GM18909 (cell line): ENCODE data around the gene PIP5K1C.

Experiments
- ATAC-seq: cut with Tn5 transposase; IDR thresholded peaks from one replicate; pipeline ENCODE4 v1.9.1; 2021; ENCODE audit warnings: mild to moderate bottlenecking; ENCODE audit not compliant: unreplicated experiment, poor library complexity

The PIP5K1C gene

GRCh38 chr19:3695986-3696659, 4.1 kb downstream of the PIP5K1C start:
- no peak for ATAC-seq

- no peak for ATAC-seq
Measured at GRCh38 chr19:3695124-3695733, 5.0 kb downstream of the PIP5K1C start.

- no peak for ATAC-seq
Measured at GRCh38 chr19:3694361-3695123, 5.7 kb downstream of the PIP5K1C start.

DNA sequence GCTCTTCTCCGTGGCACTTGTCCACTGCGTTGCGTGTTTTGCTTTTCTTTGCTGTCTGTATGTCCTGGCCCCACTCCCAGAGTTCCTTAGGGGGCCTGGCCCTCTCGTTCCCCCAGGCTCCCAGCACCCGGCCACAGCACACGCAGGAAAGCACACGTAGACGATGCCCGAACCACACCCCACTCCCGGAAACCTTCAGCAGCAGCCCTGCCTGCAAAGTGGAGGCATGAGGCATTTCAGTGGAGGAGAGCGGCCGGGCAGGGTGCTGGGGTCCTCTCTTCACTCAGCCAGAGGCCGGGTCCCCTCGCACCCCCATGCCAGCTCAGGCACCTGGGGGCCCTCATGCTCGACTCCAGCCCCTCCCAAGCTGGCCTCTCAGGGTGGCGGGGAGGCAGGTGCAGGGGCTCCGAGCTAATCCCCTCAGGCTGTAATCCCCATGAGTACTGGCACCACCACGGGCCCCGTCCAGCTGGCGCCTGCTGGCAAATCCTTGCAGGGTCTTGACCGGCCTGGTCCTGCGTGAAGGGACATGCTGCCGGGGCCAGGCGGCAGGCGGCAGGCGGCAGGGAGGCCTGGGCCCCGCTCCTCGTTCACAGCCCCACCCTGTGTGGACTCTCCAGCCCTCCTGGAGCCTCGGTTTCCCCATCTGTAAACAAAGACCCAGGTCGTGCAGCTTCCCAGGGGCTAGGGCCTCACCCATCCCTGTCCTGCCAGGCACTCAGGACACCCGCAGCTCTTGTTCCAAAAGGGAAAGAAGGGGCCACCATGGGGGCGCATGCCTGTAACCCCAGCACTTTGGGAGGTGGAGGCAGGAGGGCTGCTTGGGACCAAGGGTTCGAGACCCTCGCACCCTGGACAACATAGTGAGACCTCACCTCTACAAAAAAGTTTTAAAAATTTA, 7.0 kb downstream of the PIP5K1C start:
- no peak for ATAC-seq

GRCh38 chr19:3692141-3693024, 7.9 kb downstream of the PIP5K1C start:
- ATAC-seq = no peak

DNA sequence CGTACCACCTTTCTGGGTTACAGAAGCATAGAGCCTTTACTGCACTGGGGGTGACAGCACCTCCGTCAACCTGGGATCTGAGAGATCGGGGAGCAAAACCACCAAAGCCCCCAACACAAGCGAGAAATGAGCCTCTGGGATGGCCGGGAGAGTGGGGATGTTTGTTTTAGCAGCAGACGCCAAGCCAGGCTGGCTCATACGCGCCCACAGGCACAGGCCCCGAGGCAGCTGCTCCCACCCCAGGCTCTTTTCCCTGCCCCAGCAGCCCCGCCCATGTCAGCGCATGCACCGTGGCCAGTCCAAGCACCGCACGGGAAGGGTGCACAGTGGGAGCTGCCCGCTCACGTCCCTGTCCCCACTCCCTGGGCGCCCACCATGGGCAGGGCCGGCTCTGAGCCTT, 8.5 kb downstream of the PIP5K1C start:
- no peak for ATAC-seq

GRCh38 chr19:3691372-3691716, 8.9 kb downstream of the PIP5K1C start:
- no peak for ATAC-seq

GRCh38 chr19:3690551-3691371, 9.5 kb downstream of the PIP5K1C start:
- no peak for ATAC-seq

- ATAC-seq = no peak
Measured at GRCh38 chr19:3687774-3688706, 12.2 kb downstream of the PIP5K1C start.

GRCh38 chr19:3687393-3687773, 12.9 kb downstream of the PIP5K1C start:
- ATAC-seq = no peak

DNA sequence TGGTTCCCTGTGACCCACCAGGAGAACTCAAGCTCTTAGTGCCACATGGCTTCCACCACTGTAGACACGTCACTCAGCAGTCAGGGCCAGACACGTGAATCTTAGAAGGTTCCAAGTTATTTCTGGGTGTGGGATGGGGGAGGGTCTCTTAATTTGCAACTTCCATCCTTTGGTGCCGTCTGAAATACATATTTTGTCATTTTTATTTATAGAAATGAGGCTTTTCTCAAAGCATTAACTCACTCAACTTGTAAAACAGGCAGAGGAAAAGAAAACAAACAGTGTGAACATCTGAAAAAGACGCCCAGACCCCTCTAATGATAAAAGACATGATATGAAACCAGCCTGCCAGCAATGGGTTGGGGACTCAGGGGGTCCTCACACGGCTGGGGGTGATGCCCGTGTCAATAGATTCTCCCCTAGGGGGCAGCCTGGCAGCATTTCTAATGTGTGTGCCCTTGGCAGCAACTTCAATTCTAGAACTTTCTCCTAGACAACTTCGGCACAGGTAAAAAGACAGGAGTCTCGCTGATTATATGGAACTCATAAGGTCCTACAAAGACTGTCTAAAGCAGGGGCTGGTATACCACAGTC, 15.4 kb downstream of the PIP5K1C start:
- ATAC-seq = no peak

- ATAC-seq = no peak
Measured at GRCh38 chr19:3684054-3684816, 16.0 kb downstream of the PIP5K1C start.

GRCh38 chr19:3683405-3684053, 16.7 kb downstream of the PIP5K1C start:
- ATAC-seq = no peak

- ATAC-seq = no peak
Measured at GRCh38 chr19:3682741-3683404, 17.4 kb downstream of the PIP5K1C start.

DNA sequence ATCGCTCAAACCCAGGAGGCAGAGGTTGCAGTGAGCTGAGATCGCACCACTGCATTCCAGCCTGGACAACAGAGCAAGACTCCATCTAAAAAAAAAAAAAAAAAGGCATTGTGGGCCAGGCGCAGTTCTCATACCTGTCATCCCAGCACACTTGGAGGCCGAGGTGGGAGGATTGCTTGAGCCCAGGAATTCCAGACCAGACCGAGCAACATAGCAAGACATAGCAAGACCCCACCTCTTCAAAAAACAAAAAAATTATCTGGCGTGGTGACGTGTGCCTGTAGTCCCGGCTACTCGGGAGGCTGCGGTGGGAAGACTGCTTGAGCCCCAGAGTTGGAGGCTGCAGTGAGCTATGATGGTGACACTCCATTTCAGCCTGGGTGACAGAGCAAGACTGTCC, 18.0 kb downstream of the PIP5K1C start:
- no peak for ATAC-seq

- no peak for ATAC-seq
Measured at GRCh38 chr19:3680939-3681338, 19.3 kb downstream of the PIP5K1C start.
